Measurements from ENCODE around the gene GPSM1. TPM values are rescaled to one million over a fixed set of nuclear protein-coding genes. Genes with fewer than 3 reads are reported as not detected.

GPSM1 gene
- total RNA-seq, 1 experiment from 2014 or later, result 26.4 TPM

- POLR2A ChIA-PET, result no interaction called here
- Histone ChIP-seq H3K9me3 (ENCODE audit: control insufficient read depth in 1 of 2, insufficient read depth in 1 of 2, low read depth in 1 of 2, low read length in 2 of 2) (no peaks in the 10 kb centered on the region), H3K9ac (ENCODE audit: low read length) (no peak overlapping the region)
These were observed 3.2 kb downstream of the GPSM1 start for GRCh38 chr9:136330406-136330990.

More at GRCh38 chr9:136330406-136330990, 3.2 kb downstream of the GPSM1 start:
- H3K36me3 ChIP-seq (ENCODE audit: control insufficient read depth in 1 of 2, insufficient read depth in 2 of 2, low read length in 2 of 2), result no peaks in the 10 kb centered on the region
- DNase-seq (ENCODE audit: low read depth, low spot score) (no peak), ATAC-seq (no peak)
- intact Hi-C loops (cut with micrococcal nuclease), result no loop called here
- CTCF ChIA-PET, result no interaction called here
- peaks cover 20% of the 10 kb centered on the region; the same call in 1 of the 2 replicates for H3K79me2 ChIP-seq (ENCODE audit: insufficient read depth, low read length)
- H3K4me2 ChIP-seq (ENCODE audit: low read length), result no peak overlapping the region
- H3K9me2 ChIP-seq (ENCODE audit: insufficient read depth), result no peaks in the 10 kb centered on the region
- no peak overlapping the region for H2AFZ ChIP-seq (ENCODE audit: low read depth, low read length, poor library complexity, severe bottlenecking)
- H4K20me1 ChIP-seq (ENCODE audit: insufficient read depth), result no peaks in the 10 kb centered on the region
- peaks cover 8 to 23% of the 10 kb centered on the region in 2 experiments; a peak in 3 of 4 replicates for H3K4me1 ChIP-seq (ENCODE audit: control insufficient read depth in 1 of 2, insufficient read depth in 2 of 2, low read length in 2 of 2)
- H3K27ac ChIP-seq (ENCODE audit: low read depth, low read length), result no peak overlapping the region
- RAD21 ChIA-PET (ENCODE audit: low non-redundant PET in 1 of 2, low total read pairs in 2 of 2, uncharacterized antibody in 2 of 2, unreplicated experiment in 2 of 2), result no interaction called here
- no TSS peak for BruUV-seq (replicated peaks)
- H3K4me3 ChIP-seq (replicated peaks in 1 of 2; ENCODE audit: low read depth in 1 of 2, low read length in 2 of 2), result no peak overlapping the region
- TF ChIP-seq CBX3 (IDR thresholded peaks at IDR 0.05; ENCODE audit: low read depth) (no peak), EGR1 (IDR thresholded peaks at IDR 0.05; ENCODE audit: low read depth) (no peak), JUND (IDR thresholded peaks at IDR 0.05) (no peak), TCF7L2 (IDR thresholded peaks at IDR 0.05; ENCODE audit: borderline replicate concordance, extremely low read depth, insufficient read depth, insufficient read length) (no peak), CEBPB (IDR thresholded peaks at IDR 0.05; ENCODE audit: low read depth) (no peak), MAX (IDR thresholded peaks at IDR 0.05) (no peak), POLR2A (IDR thresholded peaks at IDR 0.05; ENCODE audit: borderline replicate concordance, extremely low read depth, insufficient read depth, insufficient read length) (no peak), EZH2phosphoT487 (IDR thresholded peaks at IDR 0.05; ENCODE audit: borderline replicate concordance) (no peak), EZH2 (IDR thresholded peaks at IDR 0.05) (no peak), RAD21 (IDR thresholded peaks at IDR 0.05; ENCODE audit: low read depth) (no peak), SP1 (IDR thresholded peaks at IDR 0.05; ENCODE audit: low read depth) (no peak), FOSL1 (IDR thresholded peaks at IDR 0.05; ENCODE audit: low read depth) (no peak), YY1 (IDR thresholded peaks at IDR 0.05; ENCODE audit: extremely low read depth, insufficient replicate concordance, low read depth, low read length) (no peak), ELF1 (IDR thresholded peaks at IDR 0.05; ENCODE audit: borderline replicate concordance, low read depth) (no peak), SRF (IDR thresholded peaks at IDR 0.05; ENCODE audit: low read depth) (no peak), POLR2AphosphoS5 (IDR thresholded peaks at IDR 0.05; ENCODE audit: low read depth, low read length) (no peak), ZNF274 (IDR thresholded peaks at IDR 0.05; ENCODE audit: low read depth, low read length) (no peak)
- TF ChIP-seq, protein P1, sequence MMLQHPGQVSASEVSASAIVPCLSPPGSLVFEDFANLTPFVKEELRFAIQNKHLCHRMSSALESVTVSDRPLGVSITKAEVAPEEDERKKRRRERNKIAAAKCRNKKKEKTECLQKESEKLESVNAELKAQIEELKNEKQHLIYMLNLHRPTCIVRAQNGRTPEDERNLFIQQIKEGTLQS (IDR thresholded peaks at IDR 0.05), result no peak
- TF ChIP-seq, protein P2, sequence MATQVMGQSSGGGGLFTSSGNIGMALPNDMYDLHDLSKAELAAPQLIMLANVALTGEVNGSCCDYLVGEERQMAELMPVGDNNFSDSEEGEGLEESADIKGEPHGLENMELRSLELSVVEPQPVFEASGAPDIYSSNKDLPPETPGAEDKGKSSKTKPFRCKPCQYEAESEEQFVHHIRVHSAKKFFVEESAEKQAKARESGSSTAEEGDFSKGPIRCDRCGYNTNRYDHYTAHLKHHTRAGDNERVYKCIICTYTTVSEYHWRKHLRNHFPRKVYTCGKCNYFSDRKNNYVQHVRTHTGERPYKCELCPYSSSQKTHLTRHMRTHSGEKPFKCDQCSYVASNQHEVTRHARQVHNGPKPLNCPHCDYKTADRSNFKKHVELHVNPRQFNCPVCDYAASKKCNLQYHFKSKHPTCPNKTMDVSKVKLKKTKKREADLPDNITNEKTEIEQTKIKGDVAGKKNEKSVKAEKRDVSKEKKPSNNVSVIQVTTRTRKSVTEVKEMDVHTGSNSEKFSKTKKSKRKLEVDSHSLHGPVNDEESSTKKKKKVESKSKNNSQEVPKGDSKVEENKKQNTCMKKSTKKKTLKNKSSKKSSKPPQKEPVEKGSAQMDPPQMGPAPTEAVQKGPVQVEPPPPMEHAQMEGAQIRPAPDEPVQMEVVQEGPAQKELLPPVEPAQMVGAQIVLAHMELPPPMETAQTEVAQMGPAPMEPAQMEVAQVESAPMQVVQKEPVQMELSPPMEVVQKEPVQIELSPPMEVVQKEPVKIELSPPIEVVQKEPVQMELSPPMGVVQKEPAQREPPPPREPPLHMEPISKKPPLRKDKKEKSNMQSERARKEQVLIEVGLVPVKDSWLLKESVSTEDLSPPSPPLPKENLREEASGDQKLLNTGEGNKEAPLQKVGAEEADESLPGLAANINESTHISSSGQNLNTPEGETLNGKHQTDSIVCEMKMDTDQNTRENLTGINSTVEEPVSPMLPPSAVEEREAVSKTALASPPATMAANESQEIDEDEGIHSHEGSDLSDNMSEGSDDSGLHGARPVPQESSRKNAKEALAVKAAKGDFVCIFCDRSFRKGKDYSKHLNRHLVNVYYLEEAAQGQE (IDR thresholded peaks at IDR 0.05; ENCODE audit: low read depth), result no peak
- no peaks in the 10 kb centered on the region for H3K27me3 ChIP-seq (ENCODE audit: insufficient read depth, low read length)

Data from HCT116 (cell line).